BE2C (cell line): ENCODE measurements around the gene OR6C74. TPM values are rescaled to one million over a fixed set of nuclear protein-coding genes. Genes with fewer than 3 reads are reported as not detected.

ENCODE experiments used
- DNase-seq: peaks from one replicate; pipeline ENCODE4 v3.0.0-alpha.2; 2020
- H3K27me3 ChIP-seq: fragments of 250-450 bp; sonication (Bioruptor Pico); 2 replicates; pipeline ENCODE4 v1.5.1; 2020; ENCODE audit warnings: mild to moderate bottlenecking
- H3K36me3 ChIP-seq: fragments of 250-450 bp; sonication (Bioruptor Pico); 2 replicates; pipeline ENCODE4 v1.5.1; 2020; ENCODE audit warnings: mild to moderate bottlenecking
- H3K4me1 ChIP-seq: fragments of 250-450 bp; sonication (Bioruptor Pico); 2 replicates; pipeline ENCODE4 v1.5.1; 2020
- H3K4me3 ChIP-seq: 2 replicates; pipeline ENCODE4 v1.5.1; 2011; ENCODE audit warnings: low read depth, low read length
- H3K9me3 ChIP-seq: fragments of 250-450 bp; sonication (Bioruptor Pico); 2 replicates; pipeline ENCODE4 v1.5.1; 2020
- polyA plus RNA-seq: library from polyadenylated mRNA; unstranded; fragments of >200 nt; gene quantifications from one replicate; pipeline ENCODE4 v1.2.1, GENCODE V29; 2012; ENCODE audit warnings: low read depth, missing spikeins; ENCODE audit not compliant: insufficient read length, insufficient read depth
- TF ChIP-seq, protein P1 (sequence below): IDR thresholded peaks from 2 replicates; pipeline ENCODE4 v1.5.1; 2012; ENCODE audit warnings: mild to moderate bottlenecking, low read depth, low read length

OR6C74 gene
- polyA plus RNA-seq = not detected

DNA sequence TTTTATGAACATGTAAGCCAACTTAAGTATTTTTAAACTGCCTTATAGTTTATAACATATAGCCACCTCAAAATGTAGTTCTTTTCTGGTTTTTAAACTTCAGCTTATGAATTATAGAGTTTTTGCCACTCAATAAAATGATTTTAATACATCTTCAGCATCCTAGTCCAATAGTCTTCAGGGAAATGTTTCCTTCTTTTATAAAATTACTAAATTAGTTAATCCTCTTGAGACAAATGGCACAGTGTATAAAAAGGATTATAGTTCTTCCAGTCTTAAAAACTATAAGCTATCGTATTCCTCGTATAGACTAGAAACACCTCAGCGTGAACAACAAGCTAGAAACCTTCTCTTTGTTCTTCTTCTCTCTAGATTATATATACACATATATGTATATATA is at the start of gene OR6C74:
OR6C74 (plus strand) TSS at position 301 of the 400 bp plus-strand sequence. CDS start 2,679 bp downstream, outside the sequence.
- H3K36me3 ChIP-seq = no peaks in the 10 kb centered on the region
- H3K4me1 ChIP-seq = no peaks in the 10 kb centered on the region
- DNase-seq = no peak
- no peak within 1 kb of the TSS for H3K4me3 ChIP-seq
- TF ChIP-seq, protein P1, sequence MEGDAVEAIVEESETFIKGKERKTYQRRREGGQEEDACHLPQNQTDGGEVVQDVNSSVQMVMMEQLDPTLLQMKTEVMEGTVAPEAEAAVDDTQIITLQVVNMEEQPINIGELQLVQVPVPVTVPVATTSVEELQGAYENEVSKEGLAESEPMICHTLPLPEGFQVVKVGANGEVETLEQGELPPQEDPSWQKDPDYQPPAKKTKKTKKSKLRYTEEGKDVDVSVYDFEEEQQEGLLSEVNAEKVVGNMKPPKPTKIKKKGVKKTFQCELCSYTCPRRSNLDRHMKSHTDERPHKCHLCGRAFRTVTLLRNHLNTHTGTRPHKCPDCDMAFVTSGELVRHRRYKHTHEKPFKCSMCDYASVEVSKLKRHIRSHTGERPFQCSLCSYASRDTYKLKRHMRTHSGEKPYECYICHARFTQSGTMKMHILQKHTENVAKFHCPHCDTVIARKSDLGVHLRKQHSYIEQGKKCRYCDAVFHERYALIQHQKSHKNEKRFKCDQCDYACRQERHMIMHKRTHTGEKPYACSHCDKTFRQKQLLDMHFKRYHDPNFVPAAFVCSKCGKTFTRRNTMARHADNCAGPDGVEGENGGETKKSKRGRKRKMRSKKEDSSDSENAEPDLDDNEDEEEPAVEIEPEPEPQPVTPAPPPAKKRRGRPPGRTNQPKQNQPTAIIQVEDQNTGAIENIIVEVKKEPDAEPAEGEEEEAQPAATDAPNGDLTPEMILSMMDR = no peak
- H3K27me3 ChIP-seq = no peaks in the 10 kb centered on the region
- H3K9me3 ChIP-seq = no peaks in the 10 kb centered on the region

- DNase-seq = no peak
- Histone ChIP-seq H3K27me3 (no peaks in the 10 kb centered on the region; the same call in 1 of the 2 replicates), H3K4me3 (no peak within 1 kb of the TSS), H3K9me3 (no peaks in the 10 kb centered on the region), H3K4me1 (no peaks in the 10 kb centered on the region), H3K36me3 (no peaks in the 10 kb centered on the region)
- TF ChIP-seq, protein P1 = no peak
Measured at GRCh38 chr12:55220725-55221124, 23.7 kb upstream of the OR6C74 start, which contains the start of gene OR10A7. Gene OR10A7, plus strand, starts transcription at chr12:55221025. Its CDS starts 0 bp downstream, at chr12:55221025.

DNA sequence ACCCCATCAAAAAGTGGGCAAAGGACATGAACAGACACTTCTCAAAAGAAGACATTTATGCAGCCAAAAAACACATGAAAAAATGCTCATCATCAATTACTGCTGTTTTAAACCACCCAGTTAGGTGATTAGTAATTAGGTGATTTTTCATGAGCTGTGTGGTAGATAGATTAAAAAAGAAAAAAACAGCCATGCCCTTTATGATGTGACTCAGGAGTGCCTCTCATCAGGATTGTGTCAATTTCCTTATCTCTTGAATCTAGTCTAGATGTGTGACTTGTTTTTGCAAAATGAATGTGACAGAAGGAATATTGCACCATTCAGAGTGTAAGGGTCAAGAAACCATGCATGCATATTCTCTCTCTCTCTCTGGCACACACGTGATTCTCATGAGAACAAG is 17.9 kb upstream of the OR6C74 start:
- Histone ChIP-seq H3K36me3 (no peaks in the 10 kb centered on the region), H3K9me3 (no peaks in the 10 kb centered on the region), H3K4me1 (no peaks in the 10 kb centered on the region), H3K4me3 (no peak overlapping the region), H3K27me3 (no peaks in the 10 kb centered on the region; the same call in 1 of the 2 replicates)
- TF ChIP-seq, protein P1 = no peak
- no peak for DNase-seq

GRCh38 chr12:55227643-55228042 is 16.8 kb upstream of the OR6C74 start:
- H3K9me3 ChIP-seq = no peaks in the 10 kb centered on the region
- H3K36me3 ChIP-seq = no peaks in the 10 kb centered on the region
- TF ChIP-seq, protein P1 = no peak
- DNase-seq = no peak
- H3K4me1 ChIP-seq = no peaks in the 10 kb centered on the region
- no peaks in the 10 kb centered on the region for H3K27me3 ChIP-seq
- H3K4me3 ChIP-seq = no peak overlapping the region

GRCh38 chr12:55246159-55246558 is 1.8 kb downstream of the OR6C74 start:
- TF ChIP-seq, protein P1 = no peak
- Histone ChIP-seq H3K9me3 (no peaks in the 10 kb centered on the region), H3K4me1 (no peaks in the 10 kb centered on the region), H3K4me3 (no peak overlapping the region), H3K27me3 (no peaks in the 10 kb centered on the region), H3K36me3 (no peaks in the 10 kb centered on the region)
- no peak for DNase-seq

DNA sequence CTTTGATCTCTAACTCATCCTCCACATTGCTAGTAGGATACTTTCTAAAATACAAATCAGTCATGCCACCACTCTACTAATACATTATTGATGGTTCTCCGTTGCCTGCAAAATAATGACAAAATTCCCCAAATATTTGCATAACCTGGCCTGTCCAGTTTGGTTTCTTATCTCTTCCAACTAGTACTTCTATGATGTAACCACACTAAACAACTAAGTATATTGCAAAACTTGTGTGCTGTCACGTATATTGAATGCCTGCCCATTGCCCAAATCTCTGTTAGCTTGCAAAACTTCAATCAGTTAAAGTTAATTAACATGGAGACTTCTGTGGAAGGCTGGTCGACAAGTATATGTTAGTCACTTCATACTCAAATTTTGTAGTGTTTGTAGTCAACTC is 6.5 kb downstream of the OR6C74 start:
- no peak for DNase-seq
- no peaks in the 10 kb centered on the region for H3K36me3 ChIP-seq
- TF ChIP-seq, protein P1 = no peak
- H3K4me1 ChIP-seq = no peaks in the 10 kb centered on the region
- no peaks in the 10 kb centered on the region for H3K9me3 ChIP-seq
- H3K27me3 ChIP-seq = no peaks in the 10 kb centered on the region
- no peak overlapping the region for H3K4me3 ChIP-seq
